HG02678 (cell line): Measurements from ENCODE around the gene DNAJC8.

Experiments
- ATAC-seq: cut with Tn5 transposase; IDR thresholded peaks from one replicate; pipeline ENCODE4 v1.9.1; 2021; ENCODE audit warnings: mild to moderate bottlenecking, moderate library complexity; ENCODE audit not compliant: unreplicated experiment

DNAJC8 gene, protein sequence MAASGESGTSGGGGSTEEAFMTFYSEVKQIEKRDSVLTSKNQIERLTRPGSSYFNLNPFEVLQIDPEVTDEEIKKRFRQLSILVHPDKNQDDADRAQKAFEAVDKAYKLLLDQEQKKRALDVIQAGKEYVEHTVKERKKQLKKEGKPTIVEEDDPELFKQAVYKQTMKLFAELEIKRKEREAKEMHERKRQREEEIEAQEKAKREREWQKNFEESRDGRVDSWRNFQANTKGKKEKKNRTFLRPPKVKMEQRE

DNA sequence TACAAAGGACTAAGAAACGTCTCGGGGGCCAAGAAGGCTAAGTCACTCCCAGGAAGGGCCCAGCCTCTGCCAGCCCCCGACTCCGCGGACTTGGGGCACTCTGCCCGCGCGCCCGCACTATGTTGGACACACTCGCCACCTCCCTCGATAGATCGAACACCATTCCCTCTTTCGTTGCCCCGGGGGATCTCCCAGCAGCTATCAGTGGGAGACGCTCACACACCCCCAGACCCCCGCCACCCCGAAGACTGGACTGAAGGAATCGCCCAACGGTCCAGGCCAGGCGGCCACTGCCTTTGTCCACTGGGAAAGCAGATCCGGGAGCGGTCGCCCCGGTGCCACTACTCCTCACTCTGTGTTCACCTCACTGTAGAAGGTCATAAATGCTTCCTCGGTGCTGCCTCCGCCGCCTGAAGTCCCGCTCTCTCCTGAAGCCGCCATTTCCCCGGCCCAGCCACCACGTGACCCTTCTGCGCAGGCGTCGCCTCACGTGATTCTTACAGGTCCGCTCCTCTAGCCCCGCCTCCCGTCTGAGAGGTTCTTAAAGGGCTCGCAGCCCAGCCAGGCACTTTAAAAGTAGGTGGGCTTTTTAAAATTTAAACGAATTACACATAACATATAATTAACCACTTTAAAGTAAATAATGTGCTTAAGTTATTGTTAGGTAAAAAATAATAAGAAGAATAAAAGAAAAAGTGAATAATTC, at the start of gene DNAJC8:
Gene DNAJC8 (minus strand): TSS at position 472 of the 706 bp plus-strand sequence. CDS start 31 bp downstream, at position 441.
- ATAC-seq: peak; percentile 62

DNA sequence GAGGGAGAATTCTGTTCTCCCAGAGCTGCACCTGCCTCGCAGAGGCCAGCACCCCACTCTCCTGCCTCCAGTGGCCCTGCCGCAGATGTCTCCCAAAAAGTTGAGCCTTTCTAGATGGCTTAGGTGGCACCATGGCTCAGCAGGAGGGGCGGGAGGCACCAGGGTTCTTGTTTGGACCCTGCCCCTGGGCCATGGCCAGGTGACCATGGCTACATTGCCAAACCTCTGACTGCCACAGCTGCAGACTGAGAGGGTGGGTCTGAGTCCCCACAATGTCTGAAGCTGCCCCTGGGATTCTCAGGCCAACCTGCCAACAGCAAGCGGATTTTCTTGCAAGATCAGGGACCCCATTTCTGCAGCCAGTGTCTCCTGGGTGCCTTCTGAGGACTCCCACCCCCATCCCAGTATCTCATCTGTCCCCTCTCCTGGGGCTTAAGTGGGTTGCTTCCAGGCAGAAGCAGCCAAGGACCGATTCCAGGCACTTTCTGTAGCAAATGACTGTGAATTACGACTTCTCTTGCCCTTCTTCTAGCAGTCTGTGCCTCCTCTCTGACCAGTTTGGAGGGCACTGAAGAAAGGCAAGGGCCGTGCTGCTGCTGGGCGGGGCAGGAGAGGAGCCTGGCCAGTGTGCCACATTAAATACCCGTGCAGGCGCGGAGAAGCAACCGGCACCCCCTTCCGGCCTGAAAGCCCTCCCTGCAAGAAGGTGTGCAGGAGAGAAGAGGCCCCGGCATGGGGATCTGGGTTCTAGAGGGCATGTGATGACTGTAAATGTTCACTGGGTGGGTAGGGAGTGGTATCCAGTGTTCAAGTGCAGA, 49.0 kb upstream of the DNAJC8 start:
- ATAC-seq: no peak

DNA sequence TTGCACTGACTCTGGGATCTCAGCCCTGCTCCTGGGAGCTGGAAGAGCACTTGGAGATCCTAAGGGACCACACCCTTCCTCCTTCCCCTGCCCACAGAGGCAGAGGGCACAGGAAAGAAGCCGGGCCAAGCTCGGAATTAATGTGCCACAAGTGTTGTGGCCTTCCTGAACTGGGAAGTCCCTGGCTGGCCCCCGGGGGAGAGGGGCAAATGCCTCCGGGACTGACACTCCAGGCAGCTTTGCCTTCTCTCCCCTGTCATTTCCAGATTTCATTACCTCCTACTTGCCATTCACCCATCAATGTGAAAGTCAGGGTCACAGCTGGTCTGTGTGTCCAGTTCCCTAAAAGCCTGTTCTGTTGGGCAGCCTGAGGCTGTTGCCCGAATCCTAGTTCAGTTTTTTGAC, 48.1 kb upstream of the DNAJC8 start:
- ATAC-seq: no peak

DNA sequence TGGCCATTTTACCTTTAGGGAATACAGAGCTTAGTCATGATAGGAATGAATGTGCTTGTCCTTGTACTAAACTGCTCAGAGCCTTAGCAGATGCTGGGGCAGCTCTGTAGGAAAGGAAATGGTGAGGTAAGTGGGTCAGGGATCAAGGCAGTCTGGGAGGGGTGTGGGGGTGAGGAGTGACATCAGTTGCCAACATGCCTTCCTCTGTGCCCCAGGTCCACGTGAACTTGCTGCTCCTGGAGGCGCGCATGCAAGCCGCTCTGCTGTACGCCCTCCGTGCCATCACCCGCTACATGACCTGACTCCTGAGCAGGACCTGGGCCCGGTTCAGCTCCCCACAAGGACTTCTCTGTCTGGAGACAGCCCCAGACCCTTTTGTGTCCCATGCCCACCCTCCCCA, 47.7 kb upstream of the DNAJC8 start:
- no peak for ATAC-seq

DNA sequence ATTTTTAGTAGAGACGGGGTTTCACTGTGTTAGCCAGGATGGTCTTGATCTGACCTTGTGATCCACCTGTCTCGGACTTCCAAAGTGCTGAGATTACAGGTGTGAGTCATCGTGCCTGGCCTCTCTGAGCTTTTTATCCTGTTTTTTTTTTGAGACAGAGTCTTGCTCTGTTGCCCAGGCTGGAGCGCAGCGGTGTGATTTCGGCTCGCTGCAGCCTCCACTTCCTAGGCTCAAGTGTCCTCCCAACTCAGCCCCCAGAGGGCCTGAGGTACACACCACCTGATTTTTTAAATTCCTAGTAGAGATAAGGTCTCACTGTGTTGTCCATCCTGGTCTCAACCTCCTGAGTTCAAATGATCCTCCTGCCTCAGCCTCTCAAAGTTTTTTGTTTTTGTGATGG, 46.9 kb upstream of the DNAJC8 start:
- ATAC-seq: no peak

DNA sequence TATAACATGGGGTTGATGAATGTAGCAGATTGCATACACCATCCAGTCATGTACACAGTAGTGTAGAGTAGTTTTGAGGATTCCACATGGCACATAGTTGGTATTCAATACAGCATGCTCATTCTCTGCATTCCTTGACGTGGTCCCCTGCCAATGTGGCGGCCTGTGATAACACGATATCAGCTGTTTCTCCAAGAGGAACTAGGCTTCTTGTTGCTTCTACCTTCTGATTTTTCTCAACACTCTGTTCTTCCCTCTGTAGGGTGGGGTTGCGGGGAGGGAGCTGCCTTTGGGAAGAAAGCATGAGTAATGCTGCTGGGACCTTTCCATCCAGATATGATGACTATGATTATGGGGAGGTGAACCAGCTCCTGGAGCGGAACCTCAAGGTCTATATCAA, 45.9 kb upstream of the DNAJC8 start:
- no peak for ATAC-seq

DNA sequence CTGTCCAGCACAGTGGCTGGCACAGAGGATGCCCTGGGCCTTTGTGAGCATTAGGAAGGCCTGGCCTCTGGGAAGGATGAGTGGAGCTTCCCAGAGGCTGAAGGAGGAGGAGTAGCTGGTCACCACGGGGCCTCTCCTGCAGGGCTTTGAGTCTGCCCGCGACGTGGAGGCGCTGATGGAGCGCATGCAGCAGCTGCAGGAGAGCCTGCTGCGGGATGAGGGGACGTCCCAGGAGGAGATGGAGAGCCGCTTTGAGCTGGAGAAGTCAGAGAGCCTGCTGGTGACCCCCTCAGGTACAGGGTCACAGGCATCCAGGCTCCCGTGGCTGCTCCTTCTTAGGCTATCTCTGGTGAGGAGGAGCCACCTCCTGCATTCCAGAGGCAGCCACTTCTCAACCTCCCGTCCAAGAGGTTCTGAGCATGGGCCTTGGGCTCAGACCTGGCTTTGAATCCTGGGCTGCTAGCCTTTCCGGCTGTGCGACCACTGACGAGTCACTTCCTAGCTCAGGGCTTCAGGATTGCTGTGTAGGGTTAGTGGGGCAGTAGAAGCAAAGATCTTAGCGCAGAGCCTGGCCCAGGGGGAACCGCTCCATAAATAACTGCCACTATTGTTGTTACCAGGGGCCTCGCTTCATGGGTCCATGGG, 40.5 kb upstream of the DNAJC8 start:
- ATAC-seq: no peak

DNA sequence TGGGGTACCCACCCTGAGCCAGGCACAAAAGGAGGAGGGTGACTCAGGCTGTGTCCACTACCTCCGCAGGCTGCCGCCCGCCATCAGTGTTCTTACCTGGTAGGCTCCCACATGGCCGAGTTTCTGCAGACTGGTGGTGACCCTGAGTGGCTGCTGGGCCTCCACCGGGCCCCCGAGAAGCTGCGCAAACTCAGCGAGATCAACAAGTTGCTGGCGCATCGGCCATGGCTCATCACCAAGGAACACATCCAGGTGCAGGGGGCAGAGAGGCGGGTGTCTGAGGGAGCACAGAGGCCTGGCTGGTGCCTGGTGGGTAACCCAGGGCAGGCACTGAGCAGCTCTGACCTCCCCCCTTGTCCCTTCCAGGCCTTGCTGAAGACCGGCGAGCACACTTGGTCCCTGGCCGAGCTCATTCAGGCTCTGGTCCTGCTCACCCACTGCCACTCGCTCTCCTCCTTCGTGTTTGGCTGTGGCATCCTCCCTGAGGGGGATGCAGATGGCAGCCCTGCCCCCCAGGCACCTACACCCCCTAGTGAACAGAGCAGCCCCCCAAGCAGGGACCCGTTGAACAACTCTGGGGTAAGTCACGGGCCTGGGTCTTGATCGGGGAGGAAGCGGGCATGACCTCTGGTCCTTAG, 39.5 kb upstream of the DNAJC8 start:
- ATAC-seq: no peak

DNA sequence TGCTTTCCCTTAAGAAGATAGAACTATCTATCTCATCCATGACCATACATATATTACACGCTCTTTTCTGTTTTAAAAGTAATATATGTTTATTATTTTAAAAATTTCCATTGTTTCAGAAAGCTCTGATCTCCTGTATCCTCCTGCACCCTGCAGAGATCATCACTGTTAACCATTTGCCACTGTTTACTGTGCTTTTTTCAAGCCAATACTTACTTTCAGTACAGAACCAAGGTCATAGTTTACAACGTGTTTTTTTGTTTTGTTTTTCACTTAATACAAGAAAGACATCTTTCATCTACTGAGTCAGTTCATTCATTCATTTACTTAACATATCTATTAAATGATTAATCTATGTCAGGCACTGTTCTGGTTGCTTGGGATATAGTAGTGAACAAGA, 36.7 kb upstream of the DNAJC8 start:
- ATAC-seq: no peak

DNA sequence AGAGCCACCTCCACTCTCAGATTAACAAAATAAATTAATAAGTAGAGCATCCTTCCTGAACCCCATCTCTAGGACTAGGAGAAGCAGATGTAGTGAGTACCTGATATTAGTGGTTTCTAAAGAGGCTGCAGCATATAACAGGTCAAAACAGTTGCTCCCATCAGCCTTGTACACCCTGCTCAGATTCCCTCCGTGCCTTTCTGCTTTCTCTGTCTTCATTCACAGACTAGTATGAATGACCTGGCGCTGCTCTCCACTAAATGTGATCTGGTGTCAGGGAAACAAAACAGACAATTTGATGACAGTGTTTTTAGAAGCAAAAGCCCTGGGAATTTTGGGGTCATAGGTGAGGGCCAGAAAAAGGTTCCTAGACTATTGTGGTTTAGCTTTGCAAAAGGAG, 34.8 kb upstream of the DNAJC8 start:
- no peak for ATAC-seq

DNA sequence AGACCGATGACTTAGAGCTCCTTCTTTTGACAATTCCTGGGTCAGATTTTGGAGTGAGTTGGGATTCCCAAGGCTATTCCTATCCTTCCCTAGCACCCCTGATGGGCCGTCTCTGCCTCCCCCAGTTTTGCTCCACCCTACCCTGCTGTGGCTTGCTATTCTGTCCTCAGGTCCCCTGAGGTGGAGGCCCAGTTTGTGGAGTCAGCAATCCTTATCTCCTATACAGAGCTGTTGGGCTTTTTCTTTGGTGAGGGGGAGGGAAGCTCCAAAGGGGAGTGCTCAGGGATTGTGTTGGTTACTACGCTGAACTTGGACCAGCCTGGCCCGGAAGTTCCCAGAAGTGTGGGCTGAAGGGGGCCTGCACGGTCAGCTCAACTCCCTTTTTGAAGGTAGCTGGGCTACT, 34.1 kb upstream of the DNAJC8 start:
- no peak for ATAC-seq

DNA sequence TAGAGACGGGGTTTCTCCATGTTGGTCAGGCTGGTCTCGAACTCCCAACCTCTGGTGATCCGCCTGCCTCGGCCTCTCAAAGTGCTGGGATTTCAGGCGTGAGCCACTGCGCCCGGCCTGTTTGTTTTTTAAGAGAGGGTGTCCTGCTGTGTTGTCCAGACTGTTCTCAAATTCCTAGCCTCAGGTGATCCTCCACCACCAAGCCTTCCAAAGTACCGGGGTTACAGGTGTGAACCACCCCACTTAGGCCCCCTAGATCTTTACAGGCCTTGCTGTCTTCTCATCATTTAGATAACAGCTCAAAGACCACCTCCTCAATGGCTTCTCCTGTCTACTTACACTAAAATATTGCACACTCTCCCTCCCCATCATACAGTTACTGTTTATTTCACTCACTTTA, 32.7 kb upstream of the DNAJC8 start:
- ATAC-seq: no peak

DNA sequence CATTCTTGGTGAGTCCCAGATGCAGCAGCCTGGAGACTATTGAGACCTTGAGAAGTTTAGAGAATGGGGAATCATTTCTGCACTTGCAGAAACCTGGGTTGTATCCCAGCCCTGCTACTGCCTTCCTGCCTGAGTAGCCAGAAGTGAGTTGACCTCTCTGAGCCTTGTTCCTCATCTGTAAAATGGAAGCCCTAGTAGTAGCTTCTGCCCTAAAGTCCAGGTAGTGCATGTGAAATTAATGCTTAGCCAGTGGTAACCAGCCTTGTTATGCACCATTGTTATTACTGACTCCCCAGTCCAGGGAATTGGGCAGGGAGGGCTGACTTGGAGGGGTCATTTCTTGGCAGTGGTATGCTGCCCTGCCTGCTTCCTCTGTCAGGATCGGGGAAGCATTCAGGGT, 32.1 kb upstream of the DNAJC8 start:
- no peak for ATAC-seq

DNA sequence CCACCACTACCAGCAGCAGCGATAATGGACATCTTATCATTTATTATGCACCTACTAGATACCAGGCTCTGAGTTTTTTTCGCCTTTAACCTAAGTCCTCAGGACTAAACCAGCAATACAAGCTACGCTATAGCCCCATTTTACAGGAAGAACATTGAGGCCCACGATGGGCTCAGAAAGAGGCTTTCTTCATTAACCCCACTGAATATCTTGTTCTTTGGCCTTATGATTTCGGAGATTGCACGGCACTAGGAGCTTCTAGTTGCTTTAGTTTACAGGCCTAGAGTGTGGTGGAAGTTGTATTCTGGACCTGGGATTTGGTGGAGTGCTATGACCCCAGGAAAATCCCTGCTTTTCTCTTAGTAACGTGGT, 28.0 kb upstream of the DNAJC8 start:
- ATAC-seq: no peak

DNA sequence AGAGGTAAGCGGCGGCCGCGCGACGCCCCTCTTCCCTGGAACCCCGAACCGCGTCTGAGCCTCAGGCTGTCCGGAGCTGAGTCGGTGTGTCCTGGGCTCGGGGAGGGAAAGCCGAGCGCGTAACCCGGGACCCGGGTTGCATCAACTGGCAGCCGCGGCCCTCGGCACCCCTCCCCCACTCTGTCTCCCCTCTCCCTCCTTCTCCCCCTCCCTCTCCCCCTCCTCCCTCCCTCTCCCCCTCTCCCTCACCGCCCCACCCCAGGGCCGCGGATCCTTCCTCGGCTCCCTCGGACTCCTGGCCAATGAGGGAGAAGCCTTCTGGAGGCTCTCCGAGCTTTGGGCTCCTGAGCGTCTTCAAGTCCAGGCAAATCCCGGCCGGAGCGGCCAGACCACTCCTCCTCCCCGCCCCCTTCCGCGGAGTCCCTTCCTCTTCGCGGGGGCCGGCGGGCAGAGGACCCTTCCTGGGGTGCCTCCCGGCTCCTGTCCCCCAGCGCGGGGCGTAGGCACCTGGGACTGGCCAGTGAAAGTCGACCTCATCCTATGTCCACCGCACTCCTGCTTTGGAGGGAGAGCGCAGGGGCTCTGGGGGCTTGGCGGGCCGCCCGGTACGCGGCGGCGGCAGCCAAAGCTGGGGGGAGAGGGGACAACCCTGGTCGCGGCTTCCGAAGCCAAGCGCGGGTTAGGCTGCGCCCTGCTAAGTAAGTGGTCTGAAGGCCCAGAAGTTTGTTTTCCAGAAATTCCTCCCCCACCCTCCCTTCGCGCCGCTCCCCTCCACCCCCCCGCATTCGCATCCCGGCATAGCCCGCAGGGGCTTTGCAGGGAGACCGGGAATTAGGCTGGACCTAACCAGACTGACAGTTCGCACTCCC, 27.3 kb upstream of the DNAJC8 start:
- ATAC-seq: peak; percentile 1

DNA sequence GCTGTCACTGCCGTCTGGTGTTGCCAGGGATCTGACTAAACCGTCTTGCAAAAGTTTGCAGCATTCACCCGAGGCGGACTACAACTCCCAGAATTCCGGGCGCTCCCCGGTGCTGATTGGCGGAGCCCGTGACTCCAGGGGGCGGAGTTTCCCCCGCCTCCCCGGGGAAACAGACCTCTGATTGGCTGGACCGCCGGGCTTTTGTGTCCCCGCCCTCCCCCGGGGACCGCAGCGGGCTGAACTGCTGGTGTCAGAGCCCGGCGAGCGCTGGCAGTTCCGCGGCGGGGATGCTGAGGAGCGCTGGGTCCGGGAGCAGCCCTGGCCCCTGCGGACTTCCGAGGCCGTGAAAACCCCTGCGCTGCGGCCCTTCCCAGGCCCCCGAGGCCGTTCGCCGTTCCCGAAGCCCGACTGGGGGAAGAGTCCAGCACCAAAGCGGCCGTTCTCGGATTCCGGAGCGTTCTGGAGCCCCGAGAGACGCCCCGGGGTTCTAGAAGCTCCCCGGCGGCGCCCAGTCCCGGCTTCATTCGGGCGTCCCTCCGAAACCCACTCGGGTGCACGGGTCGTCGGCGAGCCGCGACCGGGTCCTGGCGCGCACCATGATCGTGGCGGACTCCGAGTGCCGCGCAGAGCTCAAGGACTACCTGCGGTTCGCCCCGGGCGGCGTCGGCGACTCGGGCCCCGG, 26.6 kb upstream of the DNAJC8 start, which contains the start of gene SESN2:
Gene SESN2 (plus strand): TSS at position 267 of the 682 bp plus-strand sequence. CDS start 330 bp downstream, at position 597.
- ATAC-seq: peak; percentile 96

DNA sequence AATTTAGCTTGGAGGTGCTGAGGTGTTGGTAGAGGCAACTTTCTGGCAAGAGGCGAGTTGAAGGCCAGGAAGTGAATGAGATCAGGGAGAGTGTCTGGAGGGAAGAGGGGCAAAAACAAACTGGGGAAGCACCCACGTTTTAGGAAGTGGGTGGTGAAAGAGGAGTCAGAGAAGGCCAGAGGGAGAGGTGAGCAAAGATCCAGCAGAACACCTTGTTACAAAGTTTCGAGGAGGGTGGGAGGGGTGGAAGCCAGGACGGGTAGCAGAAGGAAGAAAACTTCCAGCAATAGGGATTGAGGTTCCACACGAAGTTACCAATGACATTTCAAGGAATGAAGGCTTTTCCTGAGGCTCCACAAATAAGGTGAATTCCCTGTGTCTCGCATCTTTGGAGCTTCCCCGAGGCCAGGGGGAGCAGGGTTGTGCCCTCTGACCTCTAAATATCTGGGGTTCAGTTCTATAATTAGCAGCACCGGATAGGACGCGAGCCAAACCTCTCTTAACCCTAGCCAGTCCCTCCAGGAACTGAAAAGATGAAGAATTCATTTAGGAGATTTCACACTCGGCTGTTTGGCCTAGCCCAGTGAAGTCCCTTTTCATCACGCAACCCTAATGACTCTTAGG, 25.9 kb upstream of the DNAJC8 start:
- no peak for ATAC-seq

DNA sequence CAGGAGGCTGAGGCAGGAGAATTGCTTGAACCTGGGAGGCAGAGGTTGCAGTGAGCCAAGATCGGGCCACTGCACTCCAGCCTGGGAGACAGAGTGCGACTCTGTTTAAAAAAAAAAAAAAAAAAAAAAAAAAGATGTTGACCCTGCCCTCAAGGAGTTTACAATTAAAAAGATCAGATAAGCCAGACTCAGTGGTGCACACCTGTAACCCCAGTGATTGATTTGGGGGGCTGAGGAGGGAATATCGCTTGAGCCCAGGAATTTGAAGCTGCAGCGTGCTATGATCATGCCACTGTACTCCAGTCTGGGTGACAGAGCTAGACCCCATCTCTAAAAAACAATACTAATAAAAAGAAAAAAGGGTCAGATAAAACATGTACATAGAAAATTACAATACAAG, 24.9 kb upstream of the DNAJC8 start:
- ATAC-seq: no peak
